Adrenal gland (tissue), 12 donors: ENCODE results near the gene GRIN2B. TPM values are rescaled to one million over a fixed set of nuclear protein-coding genes. Genes with fewer than 3 reads are reported as not detected.

Source experiments
- DNase-seq, 7 donors: peaks; one replicate each; pipeline ENCODE4 v3.0.0-alpha.2; 2019 to 2020
- H3K27ac ChIP-seq, 5 donors: fragments of 200-600 bp; sonication (generic) in 4 of 5; 1 replicate in 3 of 5; 2 replicates in 2 of 5; pipeline versions ENCODE4 v1.5.1 to v1.8.0; 2016 to 2020; ENCODE audit warnings: mild to moderate bottlenecking in 1 of 5
- H3K27me3 ChIP-seq: fragments of 200-600 bp; 2 replicates; pipeline ENCODE4 v1.8.0; 2021
- H3K36me3 ChIP-seq, 2 donors: fragments of 200-600 bp; replicated peaks in 1 of 2; 1 replicate in 1 of 2; 2 replicates in 1 of 2; pipeline versions ENCODE4 v1.5.1 to v1.8.0; 2018 to 2022
- H3K4me1 ChIP-seq, 2 donors: fragments of 200-600 bp; replicated peaks in 1 of 2; 1 replicate in 1 of 2; 2 replicates in 1 of 2; pipeline versions ENCODE4 v1.5.1 to v1.8.0; 2018 to 2021
- H3K4me3 ChIP-seq, 4 donors: fragments of 200-600 bp; sonication (generic) in 3 of 4; one replicate each; pipeline ENCODE4 v1.5.1; 2016 to 2018
- H3K9me3 ChIP-seq, 3 donors: fragments of 200-600 bp; sonication (generic) in 1 of 3; replicated peaks in 1 of 3; 1 replicate in 2 of 3; 2 replicates in 1 of 3; pipeline versions ENCODE4 v1.5.1 to v1.8.0; 2016 to 2021
- POLR2A ChIP-seq, 2 donors: fragments of 450-650 bp; IDR thresholded peaks; one replicate each; pipeline ENCODE4 v1.6.1; 2017; ENCODE audit warnings: antibody characterized with exemption in 2 of 2, mild to moderate bottlenecking in 2 of 2, moderate library complexity in 1 of 2
- WGBS, 4 donors: extraction: QIAGEN DNeasy Blood & Tissue Kit in 2 of 4; methylation state at CpG; one replicate each; pipeline versions ENCODE4 v1.1.5 to v1.1.7; 2013 to 2017; 5-methylcytosine and 5-hydroxymethylcytosine counted together
- intact Hi-C, 2 donors: fragments of 100-400 bp; cut with DNase I; formaldehyde crosslinking; loops; one replicate each; pipeline versions ENCODE4 v1.14.1 to v1.15.0; 2022 to 2023
- polyA plus RNA-seq, 3 donors: library from polyadenylated mRNA; stranded (reverse); fragments of 200-250 nt in 2 of 3; fragments of 350-450 nt in 1 of 3; fragmentation: Illumina TruSeq in 1 of 3; extraction: RNeasy Lipid Tissue Mini Kit (QIAGEN cat#74804) in 1 of 3; gene quantifications; one replicate each; pipeline ENCODE4 v1.2.3, GENCODE V29; 2013 to 2014
- total RNA-seq, 9 donors: library from RNA; depleted of rRNA in 4 of 9; stranded (reverse); fragments of >200 nt in 4 of 9; fragments of 120-200 nt in 1 of 9; fragmentation: NEBNext Ultra II Directional in 1 of 9; extraction: Animal tissue kit (Norgen Biotek cat#: 25700) in 1 of 9; gene quantifications; one replicate each; pipeline versions ENCODE4 v1.1.0 to v1.2.4, GENCODE V29; 2013 to 2023
- TF ChIP-seq, protein P1 (sequence below), 6 experiments: fragments of 450-650 bp in 4 of 6; fragments of 200-600 bp in 2 of 6; sonication (generic) in 1 of 6; IDR thresholded peaks; 1 replicate in 5 of 6; 2 replicates in 1 of 6; pipeline versions ENCODE4 v1.5.1 to v1.8.0; 2016 to 2021; ENCODE audit warnings: antibody characterized with exemption in 6 of 6, mild to moderate bottlenecking in 2 of 6, moderate library complexity in 1 of 6
- donor health status: healthy with polysubstance abuse.
- donor health status: Bipolar disorder and iron deficiency.
- donor health status: DM: yes; HTN: yes; CAD: no.
- donor health status: DM: no; HTN: no; CAD: no.
- donor health status: DM: no; HTN: no; CAD: no.
- donor health status: DM: yes; HTN: yes; CAD: no.

The GRIN2B gene
- total and polyA plus RNA-seq, 12 donors = under 0.01 to 0.18 (median 0.07) TPM; not detected in 3

DNA sequence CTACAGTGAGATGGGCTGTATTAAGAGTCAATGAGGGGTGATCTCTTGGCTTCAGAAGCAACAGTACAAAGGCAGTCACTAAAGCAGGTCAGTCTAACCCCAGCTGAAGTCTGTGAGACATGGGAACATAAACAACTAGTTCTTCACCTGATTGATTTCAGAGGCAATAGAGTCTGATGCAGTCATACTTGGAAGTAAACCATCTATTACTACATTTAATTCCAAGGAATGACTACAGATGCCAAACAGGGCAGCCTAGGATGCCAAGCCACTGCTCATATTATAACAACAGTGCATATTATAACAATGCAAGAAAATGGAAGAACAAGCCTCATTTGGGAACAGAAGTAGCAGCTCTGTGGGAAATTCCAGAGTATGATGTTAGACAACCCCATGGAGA lies 35.8 kb downstream of the GRIN2B start:
- no peak for DNase-seq
- H3K27me3 ChIP-seq = no peaks in the 10 kb centered on the region
- H3K27ac ChIP-seq = no peak overlapping the region
- no peaks in the 10 kb centered on the region for H3K36me3 ChIP-seq
- H3K9me3 ChIP-seq = no peaks in the 10 kb centered on the region
- intact Hi-C loops = no loop called here
- no peak overlapping the region for H3K4me3 ChIP-seq
- TF ChIP-seq, protein P1, sequence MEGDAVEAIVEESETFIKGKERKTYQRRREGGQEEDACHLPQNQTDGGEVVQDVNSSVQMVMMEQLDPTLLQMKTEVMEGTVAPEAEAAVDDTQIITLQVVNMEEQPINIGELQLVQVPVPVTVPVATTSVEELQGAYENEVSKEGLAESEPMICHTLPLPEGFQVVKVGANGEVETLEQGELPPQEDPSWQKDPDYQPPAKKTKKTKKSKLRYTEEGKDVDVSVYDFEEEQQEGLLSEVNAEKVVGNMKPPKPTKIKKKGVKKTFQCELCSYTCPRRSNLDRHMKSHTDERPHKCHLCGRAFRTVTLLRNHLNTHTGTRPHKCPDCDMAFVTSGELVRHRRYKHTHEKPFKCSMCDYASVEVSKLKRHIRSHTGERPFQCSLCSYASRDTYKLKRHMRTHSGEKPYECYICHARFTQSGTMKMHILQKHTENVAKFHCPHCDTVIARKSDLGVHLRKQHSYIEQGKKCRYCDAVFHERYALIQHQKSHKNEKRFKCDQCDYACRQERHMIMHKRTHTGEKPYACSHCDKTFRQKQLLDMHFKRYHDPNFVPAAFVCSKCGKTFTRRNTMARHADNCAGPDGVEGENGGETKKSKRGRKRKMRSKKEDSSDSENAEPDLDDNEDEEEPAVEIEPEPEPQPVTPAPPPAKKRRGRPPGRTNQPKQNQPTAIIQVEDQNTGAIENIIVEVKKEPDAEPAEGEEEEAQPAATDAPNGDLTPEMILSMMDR (IDR thresholded peaks at IDR 0.05) = no peak
- TF ChIP-seq POLR2A (IDR thresholded peaks at IDR 0.05) = no peak
- H3K4me1 ChIP-seq = no peaks in the 10 kb centered on the region

GRCh38 chr12:13945236-13945635 lies 36.2 kb downstream of the GRIN2B start:
- intact Hi-C loops = no loop called here
- WGBS, 4 donors = 77 to 85% (median 80%) methylated on average over 3 of the region's 3 CpGs
- Histone ChIP-seq H3K9me3 (no peaks in the 10 kb centered on the region), H3K4me3 (no peak overlapping the region), H3K36me3 (no peaks in the 10 kb centered on the region), H3K27me3 (no peaks in the 10 kb centered on the region), H3K27ac (no peak overlapping the region), H3K4me1 (no peaks in the 10 kb centered on the region)
- TF ChIP-seq, protein P1 (IDR thresholded peaks at IDR 0.05) = no peak
- no peak for TF ChIP-seq POLR2A (IDR thresholded peaks at IDR 0.05)
- no peak for DNase-seq

DNA sequence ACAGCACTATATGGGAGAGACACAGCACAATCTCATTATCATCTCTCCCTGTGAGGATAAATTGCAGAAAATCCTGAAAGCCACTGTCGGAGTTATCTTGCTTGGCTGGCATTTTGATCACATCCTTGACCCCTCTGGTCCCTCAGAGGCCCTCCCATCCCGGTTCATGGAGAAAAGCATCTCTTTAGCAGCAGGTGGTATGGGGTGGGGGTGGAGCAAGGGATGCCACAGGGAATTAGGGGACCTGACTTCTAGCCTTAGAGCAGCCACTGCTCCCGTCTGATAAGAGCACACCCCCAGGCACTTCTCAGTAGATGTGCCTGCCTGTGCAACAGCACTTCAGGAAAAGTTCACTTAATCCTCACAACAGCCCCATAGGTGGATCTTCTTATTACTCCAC lies 38.6 kb downstream of the GRIN2B start:
- intact Hi-C loops = no loop called here
- TF ChIP-seq POLR2A (IDR thresholded peaks at IDR 0.05) = no peak
- TF ChIP-seq, protein P1 (IDR thresholded peaks at IDR 0.05) = no peak
- no peak for DNase-seq

GRCh38 chr12:13941258-13942249 lies 39.8 kb downstream of the GRIN2B start:
- no peaks in the 10 kb centered on the region for H3K4me1 ChIP-seq
- intact Hi-C loops = no loop called here
- TF ChIP-seq POLR2A (IDR thresholded peaks at IDR 0.05) = no peak
- TF ChIP-seq, protein P1 (IDR thresholded peaks at IDR 0.05) = peak; percentile 17 to 56 (median 48)
- no peaks in the 10 kb centered on the region for H3K36me3 ChIP-seq
- H3K27me3 ChIP-seq = no peaks in the 10 kb centered on the region
- WGBS, 4 donors = 22 to 28% (median 25%) methylated on average over 12 of the region's 12 CpGs
- peaks cover 0 to 1% (median 0%) of the 10 kb centered on the region in 3 donors for H3K9me3 ChIP-seq
- DNase-seq = peak; percentile 63 to 82 (median 74)
- no peak overlapping the region for H3K4me3 ChIP-seq
- no peak overlapping the region for H3K27ac ChIP-seq

More for the DNA sequence above, 38.6 kb downstream of the GRIN2B start:
- no peak overlapping the region for H3K27ac ChIP-seq
- H3K27me3 ChIP-seq = no peaks in the 10 kb centered on the region
- WGBS, 4 donors = 31 to 44% (median 36%) methylated on average over 3 of the region's 3 CpGs
- H3K4me1 ChIP-seq = no peaks in the 10 kb centered on the region
- H3K9me3 ChIP-seq = no peaks in the 10 kb centered on the region
- H3K4me3 ChIP-seq = no peak overlapping the region
- no peaks in the 10 kb centered on the region for H3K36me3 ChIP-seq
